Ureter (tissue), 1 donor: Measurements from ENCODE around the gene NTM. TPM values are rescaled to one million over a fixed set of nuclear protein-coding genes. Genes with fewer than 3 reads are reported as not detected.
A peak's percentile ranks its signal among the peaks of the same experiment; 100 is the strongest.
"Not testable (repeated sequence)": the region's sequence is repeated elsewhere in the genome, so short reads cannot be mapped to it uniquely, and the experiment has no call there.

Experiments
- DNase-seq: peaks from one replicate; pipeline ENCODE4 v3.0.0-alpha.2; 2020; ENCODE audit warnings: low spot score
- total RNA-seq: library from RNA; stranded (reverse); gene quantifications from one replicate; pipeline ENCODE4 v1.2.4, GENCODE V29; 2023
- donor health status: DM: yes; HTN: yes; CAD: no.

Gene NTM
- total RNA-seq, result 9.9 TPM

DNA sequence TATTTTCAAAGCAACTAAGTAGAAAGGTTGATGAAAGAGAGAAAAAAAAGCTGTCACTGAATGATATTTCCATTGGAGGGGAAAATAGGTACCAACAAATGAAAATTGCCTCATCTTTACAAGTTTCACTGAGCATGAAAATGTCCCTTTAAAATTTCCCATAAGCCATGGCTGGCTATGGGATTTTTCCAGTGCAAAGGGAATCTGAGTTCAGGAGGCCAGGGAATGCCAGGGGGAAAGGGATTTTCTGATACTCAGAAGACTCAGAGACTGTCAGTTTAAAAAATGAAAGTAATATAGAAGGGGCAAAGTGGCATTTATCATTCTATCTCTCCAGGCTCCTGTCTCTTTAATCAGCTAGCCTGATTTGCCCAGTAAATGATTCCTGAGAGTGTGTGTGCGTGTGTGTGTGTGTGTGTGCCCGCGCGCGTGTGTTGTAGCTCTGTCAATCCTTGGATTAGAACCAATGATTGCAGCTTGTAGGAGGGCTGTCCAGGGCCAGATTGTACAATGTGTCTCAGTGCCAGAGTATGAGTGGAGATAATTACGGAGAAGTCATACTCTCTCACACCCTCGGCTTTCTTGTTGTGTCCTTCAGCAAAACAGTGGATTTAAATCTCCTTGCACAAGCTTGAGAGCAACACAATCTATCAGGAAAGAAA, at the start of gene NTM:
Gene NTM, plus strand, starts transcription at position 526 of the 662 bp plus-strand sequence.
- DNase-seq, result peak; percentile 53

DNA sequence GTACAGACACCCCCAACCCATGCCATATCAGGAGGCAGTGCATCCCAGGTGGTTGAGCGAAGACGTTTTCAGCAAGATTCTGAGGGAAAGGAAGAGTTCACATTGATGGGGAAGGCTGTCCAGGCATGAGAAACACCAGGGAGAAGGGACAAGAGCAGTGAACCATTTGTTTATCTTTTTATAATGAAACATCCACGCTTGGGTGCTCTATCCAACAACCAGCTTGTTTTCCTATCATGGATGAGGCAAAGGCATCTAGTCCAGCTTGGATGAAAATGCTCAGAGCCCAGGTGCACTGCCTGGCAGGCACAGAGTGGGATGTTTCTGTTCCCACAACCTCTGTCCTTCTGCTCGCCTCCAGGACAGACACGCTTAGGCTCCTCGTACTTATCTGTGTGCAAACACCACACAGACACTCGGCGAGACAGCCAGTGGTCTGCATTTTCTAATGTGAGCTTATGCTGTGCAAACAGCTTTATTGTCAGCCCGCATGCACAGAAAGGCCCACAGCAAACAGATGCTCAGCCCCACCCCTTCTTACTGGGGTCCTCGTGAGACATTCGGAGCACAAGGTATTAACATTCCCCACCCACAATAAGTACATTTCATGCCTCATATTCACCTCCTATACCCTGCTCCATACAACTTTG, 45.4 kb upstream of the NTM start:
- no peak for DNase-seq

- no peak for DNase-seq
Observed at GRCh38 chr11:131326829-131327228, 43.6 kb upstream of the NTM start.

GRCh38 chr11:131327421-131327820, 43.0 kb upstream of the NTM start:
- no peak for DNase-seq

GRCh38 chr11:131328843-131329242, 41.6 kb upstream of the NTM start:
- DNase-seq, result no peak

- DNase-seq, result no peak
Observed at GRCh38 chr11:131331010-131331409, 39.4 kb upstream of the NTM start.

- no peak for DNase-seq
Observed at GRCh38 chr11:131331546-131331945, 38.9 kb upstream of the NTM start.

- no peak for DNase-seq
Observed at GRCh38 chr11:131334601-131335000, 35.8 kb upstream of the NTM start.

DNA sequence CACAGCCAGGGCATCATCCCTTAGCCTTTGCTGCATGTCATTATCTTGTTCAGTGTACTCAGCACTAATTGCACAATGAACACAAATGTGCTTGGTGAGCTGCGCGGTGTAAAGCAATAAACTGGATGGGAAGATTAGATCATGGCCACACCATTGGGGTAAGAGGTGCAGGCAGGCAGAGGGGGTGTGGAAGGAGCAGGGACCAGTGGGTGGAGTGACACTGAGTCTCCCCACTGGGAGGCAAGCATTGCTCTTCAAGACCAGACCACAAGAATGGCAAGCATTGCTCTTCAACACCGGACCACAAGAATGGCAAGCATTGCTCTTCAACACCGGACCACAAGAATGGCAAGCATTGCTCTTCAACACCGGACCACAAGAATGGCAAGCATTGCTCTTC, 28.5 kb upstream of the NTM start:
- DNase-seq, result not testable (repeated sequence)

GRCh38 chr11:131342442-131342841, 28.0 kb upstream of the NTM start:
- not testable (repeated sequence) for DNase-seq

- DNase-seq, result no peak
Observed at GRCh38 chr11:131345406-131345805, 25.0 kb upstream of the NTM start.

DNA sequence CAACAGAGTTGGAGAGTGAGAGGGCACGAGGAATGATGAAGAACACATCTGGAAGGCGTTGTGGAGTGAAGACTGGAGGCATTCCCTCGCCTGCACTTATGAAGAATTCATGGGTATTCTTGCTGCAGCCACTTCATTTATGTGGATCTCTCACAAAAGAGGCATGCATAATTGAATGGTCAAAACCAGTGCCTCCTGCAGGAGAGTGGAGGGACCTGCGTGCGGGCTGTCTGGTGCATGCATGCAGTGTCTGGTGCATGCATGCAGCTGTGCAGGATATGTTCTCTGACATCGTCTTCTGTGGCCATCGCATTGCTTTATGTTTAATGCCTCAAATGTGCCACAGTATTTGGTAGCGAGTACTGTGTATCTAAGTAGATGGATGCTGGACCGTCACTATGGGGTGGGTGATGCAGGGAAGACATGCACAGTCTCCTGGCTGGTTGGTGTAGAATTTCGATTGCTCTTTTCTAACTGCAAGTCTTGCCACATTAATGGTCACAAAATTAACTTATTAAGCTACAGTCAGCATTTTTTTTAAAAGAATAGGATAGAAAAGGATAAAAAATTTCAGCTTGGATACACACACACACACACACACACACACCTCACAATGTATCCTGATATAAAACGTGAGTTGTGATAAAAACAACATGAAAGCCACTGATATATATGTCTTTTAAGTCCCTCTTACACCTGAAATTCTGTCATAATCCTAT, 20.9 kb upstream of the NTM start:
- DNase-seq, result no peak

GRCh38 chr11:131350872-131351271, 19.5 kb upstream of the NTM start:
- no peak for DNase-seq

DNA sequence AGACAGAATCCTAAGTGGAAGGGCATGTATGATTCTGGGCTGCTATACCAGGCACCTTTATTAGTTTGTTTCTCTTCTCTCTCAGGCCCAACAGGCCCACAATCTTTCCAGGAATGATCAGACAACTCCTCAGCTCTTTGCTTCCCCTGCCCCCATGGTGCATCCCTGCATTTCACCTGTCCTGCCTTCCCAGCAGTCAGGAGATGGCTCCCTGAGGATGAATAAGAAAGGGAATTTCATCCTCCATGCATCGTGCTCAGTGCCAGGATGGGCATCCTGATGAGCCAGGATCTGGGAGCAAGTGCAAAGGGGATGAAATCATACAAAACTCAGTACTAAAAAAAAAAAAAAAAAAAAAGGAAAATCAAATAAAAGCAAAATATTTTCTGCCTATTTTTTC, 18.6 kb upstream of the NTM start:
- DNase-seq, result no peak

DNA sequence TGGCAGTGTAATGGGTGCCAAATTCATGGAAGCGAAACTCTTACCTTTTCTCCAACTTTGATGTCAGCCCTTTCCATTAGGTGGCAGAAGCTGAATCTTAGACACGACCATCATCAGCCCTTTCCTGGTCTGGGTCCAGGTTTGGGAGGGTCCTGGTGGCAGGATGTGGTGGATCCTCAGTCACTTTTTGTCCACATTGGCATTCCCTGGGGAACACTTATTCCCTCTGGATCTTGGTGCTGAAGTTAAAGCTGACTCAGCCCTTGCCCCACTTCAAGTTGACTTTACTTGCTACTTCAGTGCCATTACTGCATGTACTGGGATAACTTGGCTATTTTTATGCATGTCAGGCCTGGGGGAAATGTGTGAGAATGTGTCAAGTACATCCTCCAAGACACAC, 16.6 kb upstream of the NTM start:
- no peak for DNase-seq

- DNase-seq, result no peak
Observed at GRCh38 chr11:131354251-131354701, 16.1 kb upstream of the NTM start.

GRCh38 chr11:131356206-131356605, 14.2 kb upstream of the NTM start:
- DNase-seq, result no peak

DNA sequence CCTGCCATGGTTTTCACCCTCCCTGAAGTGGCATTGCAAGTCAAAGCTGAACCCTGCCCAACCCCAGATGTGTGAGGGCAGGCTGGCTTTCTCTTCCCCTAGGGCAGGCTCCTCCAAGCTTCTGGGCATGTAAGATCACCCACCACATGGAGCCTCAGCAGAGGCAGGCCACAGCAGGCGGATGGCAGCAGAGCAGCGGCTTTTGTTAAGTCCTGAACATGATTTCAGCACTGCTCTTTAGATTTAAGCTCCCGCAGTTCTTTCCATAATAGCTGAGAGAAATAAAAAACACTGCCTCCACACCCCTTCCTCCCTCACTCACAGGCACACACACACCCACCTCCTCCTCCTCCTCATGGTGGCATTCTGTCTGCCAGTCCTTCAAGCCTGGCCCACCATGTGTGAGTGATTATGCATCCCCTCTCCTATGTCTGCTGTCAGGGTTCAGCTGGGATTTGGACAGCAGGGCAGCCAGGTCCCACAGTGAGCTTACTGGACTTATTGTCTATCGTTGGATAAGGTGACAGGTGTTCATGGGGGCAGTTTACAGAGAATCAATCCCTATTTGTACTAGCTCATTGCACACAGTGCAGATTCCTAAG, 5.0 kb upstream of the NTM start:
- DNase-seq, result no peak

- no peak for DNase-seq
Observed at GRCh38 chr11:131370901-131371790, 731 bp downstream of the NTM start.

- no peak for DNase-seq
Observed at GRCh38 chr11:131371791-131372104, 1.3 kb downstream of the NTM start.

DNA sequence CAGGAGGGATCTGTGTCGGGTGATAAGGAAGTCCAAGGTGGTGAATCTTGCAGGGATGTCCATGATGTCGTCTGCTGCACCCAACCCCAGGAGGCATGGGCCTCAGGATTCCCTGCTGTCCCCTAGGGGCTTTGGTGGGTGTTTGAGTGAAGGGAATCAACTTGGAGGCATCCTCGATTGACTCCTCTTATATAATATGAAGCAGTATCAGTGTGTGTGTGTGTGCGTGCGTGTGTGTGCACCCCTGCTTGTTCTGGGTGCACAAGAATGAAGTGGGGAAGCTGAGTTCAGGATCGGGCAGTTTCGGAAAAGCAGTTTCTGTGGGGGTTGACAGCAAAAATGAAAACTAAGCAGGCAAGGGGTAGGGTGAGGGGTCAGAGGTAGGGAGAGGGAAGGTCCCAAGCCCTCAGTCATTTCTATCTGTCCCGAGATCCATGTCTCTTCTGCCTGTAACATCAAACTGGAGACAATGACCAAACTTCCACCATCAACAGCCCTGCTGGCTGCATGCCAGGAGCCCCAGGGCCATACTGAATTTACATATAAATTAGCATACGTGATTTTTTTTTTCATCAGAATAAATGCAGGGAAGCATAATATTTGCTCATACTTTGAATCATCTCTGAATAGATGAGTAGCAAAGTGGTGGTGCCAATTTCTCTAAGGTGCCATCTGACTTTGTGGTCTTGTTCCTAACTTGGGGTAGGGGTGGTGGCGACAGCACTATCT, 2.0 kb downstream of the NTM start:
- no peak for DNase-seq
